GM18870 (cell line): ENCODE results near the gene IGLL1.
"Not testable (repeated sequence)": the region's sequence is repeated elsewhere in the genome, so short reads cannot be mapped to it uniquely, and the experiment has no call there.

ENCODE experiments used
- ATAC-seq: cut with Tn5 transposase; IDR thresholded peaks from one replicate; pipeline ENCODE4 v1.9.1; 2021; ENCODE audit warnings: moderate library complexity; ENCODE audit not compliant: unreplicated experiment

IGLL1 gene

GRCh38 chr22:23579870-23580575, at the start of gene IGLL1:
TSS of gene IGLL1 (minus strand) at chr22:23580290. CDS start at chr22:23580190, 100 bp downstream.
- no peak for ATAC-seq

DNA sequence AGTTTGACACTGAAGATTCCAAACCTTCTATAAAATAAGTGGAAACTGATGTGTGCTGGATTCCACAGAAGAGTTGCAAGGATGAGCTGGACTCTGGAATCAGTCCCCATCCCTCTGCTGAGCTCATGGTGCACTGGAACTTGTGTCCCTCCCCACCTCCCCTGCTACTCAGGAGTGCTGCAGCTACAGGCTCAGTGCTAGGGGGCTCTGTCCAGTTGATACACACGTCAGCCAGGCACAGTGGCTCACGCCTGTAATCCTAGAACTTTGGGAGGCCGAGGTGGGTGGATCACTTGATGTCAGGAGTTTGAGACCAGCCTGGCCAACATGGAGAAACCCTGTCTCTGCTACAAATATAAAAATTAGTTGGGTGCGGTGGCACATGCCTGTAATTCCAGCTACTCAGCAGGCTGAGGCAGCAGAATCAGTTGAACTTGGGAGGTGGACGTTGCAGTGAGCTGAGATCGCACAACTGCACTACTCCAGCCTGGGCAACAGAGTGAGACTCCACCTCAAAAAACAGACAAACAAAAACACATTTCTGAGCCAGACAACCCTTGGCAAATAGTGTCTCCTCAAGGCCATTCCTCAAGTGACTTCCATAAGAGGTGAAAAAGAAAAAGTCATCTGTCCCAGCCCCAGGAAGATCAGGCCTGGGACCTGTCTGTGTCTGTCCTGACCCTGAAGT, 48.1 kb upstream of the IGLL1 start:
- ATAC-seq: not testable (repeated sequence)

DNA sequence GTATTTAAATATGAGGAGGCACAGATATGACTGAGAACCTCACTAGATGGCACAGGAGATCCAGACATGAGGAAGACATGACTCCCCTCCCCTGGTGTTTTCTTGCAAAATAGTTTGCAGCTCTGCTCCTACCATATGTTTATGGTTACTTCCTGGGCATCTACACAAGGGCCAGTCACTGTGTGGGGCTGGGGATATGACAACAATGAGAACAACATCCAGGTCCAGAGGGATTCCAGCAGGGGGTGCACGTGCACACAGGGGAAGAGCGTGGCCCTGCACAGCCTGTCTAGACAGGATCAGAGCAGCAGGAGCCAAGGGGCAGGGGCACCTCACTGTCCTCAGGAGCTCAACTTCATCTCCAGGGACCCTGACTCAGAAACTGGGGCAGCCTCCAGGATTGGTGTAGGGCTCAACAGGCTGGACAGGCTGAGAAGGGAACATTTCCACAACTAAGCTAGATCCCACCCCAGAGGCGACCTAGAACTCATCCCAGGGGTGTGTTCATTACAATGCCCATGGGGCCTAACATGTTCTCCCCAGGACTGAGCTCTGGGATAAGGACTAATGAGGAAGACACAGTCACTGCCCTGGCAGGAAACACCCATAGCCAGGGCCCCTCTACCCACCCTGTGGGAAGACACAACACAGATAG, 47.4 kb upstream of the IGLL1 start:
- ATAC-seq: not testable (repeated sequence)

GRCh38 chr22:23626286-23626975, 46.3 kb upstream of the IGLL1 start:
- ATAC-seq: no peak

GRCh38 chr22:23622634-23623033, 42.5 kb upstream of the IGLL1 start:
- ATAC-seq: no peak

DNA sequence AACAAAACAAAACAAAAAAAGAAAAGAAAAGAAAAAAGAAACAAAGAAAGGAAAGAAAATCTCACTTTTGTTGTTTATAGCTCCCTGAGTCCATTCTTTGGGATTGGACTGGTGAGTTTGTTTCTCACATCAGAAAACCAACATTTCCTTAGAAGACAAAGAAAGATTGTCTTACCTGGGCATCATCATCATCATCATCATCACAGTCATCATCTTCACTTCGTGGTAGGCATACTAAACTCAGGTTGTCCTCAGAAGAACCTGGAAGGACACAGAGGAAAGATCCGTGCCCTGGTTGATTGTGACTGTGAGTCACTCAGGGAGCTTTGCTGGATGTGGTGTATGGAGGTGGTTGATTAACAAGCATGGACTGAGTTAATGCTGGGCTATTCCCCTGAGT, 41.8 kb upstream of the IGLL1 start:
- not testable (repeated sequence) for ATAC-seq

DNA sequence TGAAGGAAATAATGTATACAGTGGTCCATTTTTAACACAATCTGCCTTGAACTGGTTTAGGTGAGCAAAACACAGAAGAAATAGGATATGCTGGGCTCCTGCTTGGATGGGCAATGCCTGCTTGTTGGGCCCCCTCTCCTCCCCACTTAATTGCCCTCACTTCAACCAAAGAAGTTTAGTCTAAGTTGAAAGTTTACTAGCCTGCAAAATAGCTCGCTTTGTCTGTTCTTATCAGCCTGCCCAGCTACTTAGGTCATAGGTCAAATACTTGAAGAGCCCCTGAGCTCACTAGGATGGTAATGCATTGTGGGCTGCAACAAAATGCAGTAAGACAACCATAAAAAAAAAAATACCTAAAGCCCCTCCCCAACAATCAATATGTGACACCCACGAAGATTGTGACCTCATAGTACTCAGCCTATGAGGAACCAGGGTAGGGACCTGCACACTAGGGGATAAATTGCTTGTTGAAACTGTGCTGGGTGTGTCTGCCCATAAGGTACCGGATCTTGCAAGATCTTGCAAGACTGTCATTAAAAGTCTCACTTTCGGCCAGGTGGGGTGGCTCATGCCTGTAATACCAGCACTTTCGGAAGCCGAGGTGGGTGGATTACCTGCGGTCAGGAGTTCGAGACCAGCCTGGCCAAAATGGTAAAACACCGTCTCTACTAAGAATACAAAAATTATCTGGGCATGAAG, 41.1 kb upstream of the IGLL1 start:
- ATAC-seq: no peak

DNA sequence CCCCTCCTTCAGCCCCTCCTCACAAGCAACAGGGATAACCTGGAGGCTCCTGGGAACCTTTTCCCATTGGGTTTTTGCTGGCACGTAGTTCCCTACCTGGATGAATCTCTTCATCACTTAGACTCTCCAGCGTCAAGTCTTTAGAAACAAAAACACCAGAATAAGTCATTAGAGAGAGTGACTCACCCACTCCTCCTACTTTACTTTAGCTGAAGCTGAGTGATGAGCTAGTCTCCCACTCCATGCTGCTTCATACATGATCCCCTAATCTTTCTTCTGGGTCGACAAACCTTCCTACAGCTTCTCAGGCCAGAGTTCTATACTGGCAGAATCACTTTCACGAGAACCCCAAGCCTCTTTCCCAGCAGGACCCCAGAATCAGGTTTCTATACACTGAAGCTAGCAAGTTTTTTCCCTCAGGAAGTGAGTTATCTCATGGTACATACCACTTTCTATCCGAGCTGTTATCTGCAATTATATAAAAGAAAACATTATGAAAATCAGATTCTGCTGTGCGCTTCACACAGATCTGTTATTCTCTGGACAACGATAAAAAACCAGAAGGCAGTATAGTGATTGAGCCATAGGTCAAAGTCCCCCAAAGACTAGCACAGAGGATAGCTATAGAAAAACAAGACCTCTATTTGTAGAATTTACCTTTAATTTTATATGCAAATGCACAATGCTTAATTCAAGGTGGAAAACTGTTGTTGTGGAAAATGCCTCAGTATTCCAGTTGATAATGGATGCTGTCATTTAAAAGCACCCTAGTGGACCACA, 33.3 kb upstream of the IGLL1 start:
- ATAC-seq: no peak

DNA sequence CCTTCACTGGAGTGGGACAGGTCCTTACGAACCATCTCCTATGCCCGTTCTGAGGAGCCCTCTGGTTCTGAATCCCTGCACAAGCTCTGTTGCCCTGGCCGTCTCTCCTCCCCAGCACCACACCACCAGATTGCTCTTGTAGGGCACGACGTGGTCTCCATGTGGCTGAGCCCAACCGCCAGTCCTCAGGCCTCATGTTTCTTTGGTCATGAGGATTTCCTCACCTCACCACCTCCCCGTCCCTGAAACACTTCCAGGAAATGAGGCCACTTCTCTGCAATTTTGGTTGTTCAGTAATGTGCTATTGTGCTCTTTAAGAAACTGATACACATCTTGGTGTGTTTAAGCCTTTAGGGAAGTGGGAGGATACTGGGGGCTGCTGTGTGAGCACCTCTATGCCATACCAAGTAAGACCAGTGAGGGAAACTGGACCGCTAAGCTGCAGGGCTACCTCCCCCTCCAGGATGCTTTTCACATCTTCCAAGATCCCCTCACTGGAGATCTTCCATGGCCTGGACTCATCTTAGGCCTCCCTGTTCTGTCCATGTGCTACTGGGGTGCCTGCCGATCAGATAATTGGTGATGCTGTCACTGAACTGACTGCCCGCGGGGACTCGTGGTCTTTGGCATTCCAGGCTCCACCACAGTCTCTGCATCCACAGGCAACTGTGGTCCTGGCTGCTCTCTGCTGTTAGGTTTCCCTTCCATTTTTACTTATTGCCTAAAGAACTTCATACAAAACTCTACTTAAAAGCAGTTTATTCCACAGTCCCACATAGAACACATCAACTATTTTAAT, 30.1 kb upstream of the IGLL1 start:
- no peak for ATAC-seq

DNA sequence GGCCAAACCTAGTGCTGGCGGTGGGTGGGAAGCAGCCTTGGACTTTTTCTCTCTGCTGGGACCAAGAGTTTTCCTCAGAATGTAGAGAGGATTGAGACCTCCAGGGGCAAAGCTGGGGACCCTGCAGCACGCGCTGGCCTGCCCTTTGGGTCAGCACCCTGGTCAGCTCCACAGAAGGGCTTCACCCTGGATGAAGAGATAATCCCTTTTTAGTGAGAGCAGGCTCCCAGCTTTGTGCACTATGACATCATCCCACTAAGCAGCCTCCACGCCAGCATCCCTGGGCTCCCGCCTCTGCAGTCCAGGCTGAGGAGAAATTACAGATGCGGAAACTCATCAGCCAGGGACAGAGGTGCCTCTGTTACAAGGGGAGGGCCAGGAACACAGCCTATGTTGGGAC, 28.5 kb upstream of the IGLL1 start:
- no peak for ATAC-seq

DNA sequence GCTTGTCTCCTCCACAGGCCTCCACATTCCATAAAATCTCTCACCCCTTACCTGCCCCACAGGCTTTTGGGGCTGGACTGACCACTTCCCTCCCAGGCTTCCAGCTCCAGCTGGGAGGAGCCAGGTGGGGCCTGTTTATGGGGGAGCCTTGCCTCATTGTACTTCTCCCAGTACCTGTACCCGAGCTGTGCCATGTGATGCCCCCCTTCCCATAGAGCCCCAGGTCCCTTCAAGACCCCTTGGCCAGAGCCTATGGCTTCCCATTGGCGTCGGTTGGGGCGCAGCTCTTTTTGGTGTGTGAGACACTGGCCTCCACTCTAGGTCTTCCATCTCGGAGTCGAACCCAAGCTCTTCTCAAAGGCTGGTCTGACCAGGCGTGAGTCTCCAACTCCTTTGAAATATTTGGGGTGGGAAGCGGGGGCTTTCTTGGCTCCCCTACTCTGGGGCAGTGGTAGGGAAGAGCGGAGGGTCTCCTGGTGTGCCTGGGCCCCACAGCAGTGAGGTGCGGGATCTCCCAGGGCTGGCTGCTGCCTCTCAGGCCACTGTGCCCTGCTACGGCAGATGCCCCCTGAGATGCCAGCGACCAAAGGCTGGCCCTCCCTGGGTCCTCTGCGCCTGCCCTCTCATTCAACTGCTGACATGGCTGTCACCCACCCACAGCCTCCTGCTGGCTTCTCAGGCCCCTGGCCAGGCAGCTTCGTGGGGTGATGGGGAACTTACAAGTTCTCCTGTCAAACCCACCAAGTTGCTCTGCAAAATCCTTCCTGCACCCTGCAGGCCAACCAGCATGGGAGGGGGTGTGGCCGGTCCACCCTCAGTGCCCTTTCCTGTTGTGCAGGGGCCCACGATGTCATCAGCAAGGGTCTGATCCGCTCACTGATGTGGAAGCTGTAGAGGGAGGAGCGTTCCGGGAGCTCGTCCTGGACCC, 26.4 kb upstream of the IGLL1 start:
- no peak for ATAC-seq

DNA sequence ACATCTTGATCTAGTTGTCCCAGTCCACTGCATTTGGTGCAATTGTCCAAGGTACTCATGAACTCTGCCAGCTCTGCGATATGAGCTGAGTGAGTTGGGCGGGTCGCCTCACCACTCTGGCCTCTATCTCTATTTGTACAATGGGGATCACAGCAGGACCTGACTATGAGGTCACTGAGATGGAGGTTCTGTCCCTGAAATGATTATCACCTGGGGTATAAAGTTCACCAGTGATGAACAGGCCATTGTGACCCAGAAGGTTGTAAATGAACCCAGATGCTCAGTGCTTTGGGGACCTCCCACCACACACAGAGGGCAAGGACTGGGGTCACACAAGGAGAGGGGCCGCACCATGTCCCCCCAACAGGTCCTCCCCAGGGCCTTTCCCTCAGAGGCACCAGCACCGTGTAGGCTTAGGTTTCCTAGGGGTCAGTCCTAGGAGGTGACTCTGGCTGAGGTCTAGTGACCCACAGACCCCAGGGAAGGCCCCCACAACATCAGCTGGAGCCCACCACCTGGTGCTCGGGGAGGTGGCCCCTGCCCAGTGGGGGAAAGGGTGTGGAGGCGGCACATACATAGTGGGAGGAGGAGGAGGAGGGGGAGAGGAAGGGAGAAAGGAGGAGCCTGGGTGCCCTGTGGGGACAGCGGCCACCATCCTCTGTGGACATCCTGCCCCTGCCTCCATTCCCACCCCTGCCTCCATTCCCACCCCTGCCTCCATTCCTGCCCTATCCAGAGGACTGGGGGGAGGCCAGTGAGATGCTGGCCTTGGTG, 25.0 kb upstream of the IGLL1 start:
- ATAC-seq: no peak

- ATAC-seq: no peak
These were observed 23.2 kb upstream of the IGLL1 start for GRCh38 chr22:23603266-23603665.

DNA sequence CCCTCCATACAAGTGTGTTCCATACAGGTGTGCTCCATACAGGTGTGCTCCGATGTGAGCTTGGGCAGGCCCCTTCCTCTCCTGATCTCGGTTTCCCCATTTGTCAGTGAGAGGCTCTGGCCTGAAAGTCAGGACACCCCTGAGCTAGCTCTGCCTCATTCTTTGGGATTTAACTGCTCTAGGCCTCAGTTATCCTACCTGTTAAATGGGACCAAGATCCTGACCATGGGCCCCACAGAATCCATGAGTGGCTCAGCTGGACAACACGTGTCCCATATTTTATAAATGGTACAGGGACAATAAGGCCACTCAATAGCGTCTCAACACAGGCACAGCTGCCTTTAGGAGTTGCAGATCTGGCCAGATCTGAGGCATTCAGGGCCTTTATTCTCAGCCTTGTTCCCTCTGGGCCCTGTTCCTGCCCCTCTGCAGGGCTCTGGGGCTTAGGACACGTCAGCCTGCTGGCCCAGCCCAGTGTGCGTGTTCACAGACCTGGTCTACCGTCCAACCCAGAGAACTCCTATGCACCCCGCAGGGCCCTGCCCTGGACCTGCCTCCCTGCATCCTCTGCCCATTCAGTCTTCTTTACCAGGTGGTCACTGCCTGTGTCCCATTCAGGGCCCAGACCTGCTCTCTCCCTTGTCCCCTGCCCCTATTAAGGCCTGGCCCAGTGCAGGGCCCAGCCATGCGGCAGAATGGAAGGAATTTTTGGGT, 18.9 kb upstream of the IGLL1 start:
- no peak for ATAC-seq

- not testable (repeated sequence) for ATAC-seq
These were observed 17.6 kb upstream of the IGLL1 start for GRCh38 chr22:23597576-23598268.

- ATAC-seq: not testable (repeated sequence)
These were observed 15.8 kb upstream of the IGLL1 start for GRCh38 chr22:23595904-23596303.
